ENCODE results near the gene NUP62. TPM values are rescaled to one million over a fixed set of nuclear protein-coding genes. Genes with fewer than 3 reads are reported as not detected.

Gene NUP62
- total RNA-seq, 2 donors from 2014 or later: 29.9 to 34.3 TPM

DNA sequence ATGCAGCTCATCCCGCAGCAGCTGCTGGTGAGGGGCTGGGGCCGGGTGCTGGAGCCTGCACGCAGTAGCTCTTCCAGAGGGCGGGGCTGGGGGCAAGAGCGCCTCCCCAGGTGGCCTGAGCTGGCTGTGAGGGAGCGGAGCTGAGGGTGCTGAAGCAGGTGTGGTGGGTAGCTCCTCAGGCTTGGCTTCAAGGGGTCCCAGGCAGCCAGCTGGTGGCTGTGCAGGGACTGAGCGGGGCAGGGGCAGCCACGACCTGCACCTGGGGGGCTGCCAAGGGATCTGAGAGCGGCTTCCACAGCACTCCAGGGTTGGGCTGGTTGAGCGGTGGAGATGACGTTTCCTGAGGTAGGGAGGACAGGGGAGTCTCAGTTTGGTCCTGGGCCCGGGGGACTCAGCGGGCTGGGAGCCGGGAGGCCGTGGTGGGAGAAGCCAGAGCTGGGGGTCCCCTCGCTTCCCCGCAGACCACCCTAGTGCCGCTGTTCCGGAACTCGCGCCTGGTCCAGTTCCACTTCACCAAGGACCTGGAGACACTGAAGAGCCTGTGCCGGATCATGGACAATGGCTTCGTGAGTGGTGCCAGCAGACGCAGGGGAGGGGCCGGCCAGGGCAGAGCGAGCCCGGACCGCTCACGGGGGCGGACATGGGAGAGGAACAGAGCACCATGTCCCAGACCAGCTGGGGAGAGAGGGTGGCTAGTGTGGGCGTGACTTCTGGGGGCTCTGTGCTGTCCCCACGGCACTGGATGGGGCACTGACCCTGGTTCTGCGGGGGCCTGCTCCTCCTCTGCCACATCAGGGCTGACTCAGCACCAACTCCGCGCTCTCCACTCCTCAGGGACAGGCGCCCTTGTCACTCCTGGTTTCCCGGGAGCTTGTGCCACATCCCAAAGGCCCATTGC lies 71.0 kb downstream of the NUP62 start:
- DNase-seq (ENCODE audit: low spot score): no peak
- no peak for ATAC-seq (ENCODE audit: insufficient number of reproducible peaks, low FRiP score, low read depth)
- H3K9me3 ChIP-seq: no peaks in the 10 kb centered on the region
- H3K4me3 ChIP-seq: no peak overlapping the region
- peak overlapping the region in 1 of 2 donors; percentile 21 for H3K27ac ChIP-seq
- H3K27me3 ChIP-seq (replicated peaks; ENCODE audit: insufficient read depth): no peaks in the 10 kb centered on the region
- H3K4me1 ChIP-seq (ENCODE audit: control insufficient read depth in 1 of 2, low read depth in 2 of 2): peaks cover 0 to 11% of the 10 kb centered on the region in 2 donors
- peaks cover 55% of the 10 kb centered on the region for H3K36me3 ChIP-seq
- TF ChIP-seq, protein P1, sequence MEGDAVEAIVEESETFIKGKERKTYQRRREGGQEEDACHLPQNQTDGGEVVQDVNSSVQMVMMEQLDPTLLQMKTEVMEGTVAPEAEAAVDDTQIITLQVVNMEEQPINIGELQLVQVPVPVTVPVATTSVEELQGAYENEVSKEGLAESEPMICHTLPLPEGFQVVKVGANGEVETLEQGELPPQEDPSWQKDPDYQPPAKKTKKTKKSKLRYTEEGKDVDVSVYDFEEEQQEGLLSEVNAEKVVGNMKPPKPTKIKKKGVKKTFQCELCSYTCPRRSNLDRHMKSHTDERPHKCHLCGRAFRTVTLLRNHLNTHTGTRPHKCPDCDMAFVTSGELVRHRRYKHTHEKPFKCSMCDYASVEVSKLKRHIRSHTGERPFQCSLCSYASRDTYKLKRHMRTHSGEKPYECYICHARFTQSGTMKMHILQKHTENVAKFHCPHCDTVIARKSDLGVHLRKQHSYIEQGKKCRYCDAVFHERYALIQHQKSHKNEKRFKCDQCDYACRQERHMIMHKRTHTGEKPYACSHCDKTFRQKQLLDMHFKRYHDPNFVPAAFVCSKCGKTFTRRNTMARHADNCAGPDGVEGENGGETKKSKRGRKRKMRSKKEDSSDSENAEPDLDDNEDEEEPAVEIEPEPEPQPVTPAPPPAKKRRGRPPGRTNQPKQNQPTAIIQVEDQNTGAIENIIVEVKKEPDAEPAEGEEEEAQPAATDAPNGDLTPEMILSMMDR (IDR thresholded peaks at IDR 0.05): no peak

DNA sequence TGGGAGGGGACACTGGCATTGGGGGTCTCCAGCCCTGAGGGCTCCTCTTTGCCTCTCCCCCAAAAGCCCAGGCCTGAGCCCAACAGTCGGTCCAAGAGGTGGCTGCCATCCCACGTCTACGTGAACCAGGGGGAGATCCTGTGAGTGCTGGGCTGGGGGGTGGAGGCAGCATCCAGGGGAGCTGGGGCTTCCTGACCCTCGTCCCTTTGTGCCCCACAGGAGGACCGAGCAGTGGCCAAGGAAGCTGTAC lies 71.5 kb downstream of the NUP62 start:
- H3K4me3 ChIP-seq: no peak overlapping the region
- TF ChIP-seq, protein P1 (IDR thresholded peaks at IDR 0.05): no peak
- H3K9me3 ChIP-seq: no peaks in the 10 kb centered on the region
- DNase-seq (ENCODE audit: low spot score) (no peak), ATAC-seq (ENCODE audit: insufficient number of reproducible peaks, low FRiP score, low read depth) (no peak)
- peaks cover 1 to 17% of the 10 kb centered on the region in 2 donors for H3K4me1 ChIP-seq (ENCODE audit: control insufficient read depth in 1 of 2, low read depth in 2 of 2)
- no peak overlapping the region for H3K27ac ChIP-seq
- peaks cover 54% of the 10 kb centered on the region for H3K36me3 ChIP-seq
- H3K27me3 ChIP-seq (replicated peaks; ENCODE audit: insufficient read depth): no peaks in the 10 kb centered on the region

DNA sequence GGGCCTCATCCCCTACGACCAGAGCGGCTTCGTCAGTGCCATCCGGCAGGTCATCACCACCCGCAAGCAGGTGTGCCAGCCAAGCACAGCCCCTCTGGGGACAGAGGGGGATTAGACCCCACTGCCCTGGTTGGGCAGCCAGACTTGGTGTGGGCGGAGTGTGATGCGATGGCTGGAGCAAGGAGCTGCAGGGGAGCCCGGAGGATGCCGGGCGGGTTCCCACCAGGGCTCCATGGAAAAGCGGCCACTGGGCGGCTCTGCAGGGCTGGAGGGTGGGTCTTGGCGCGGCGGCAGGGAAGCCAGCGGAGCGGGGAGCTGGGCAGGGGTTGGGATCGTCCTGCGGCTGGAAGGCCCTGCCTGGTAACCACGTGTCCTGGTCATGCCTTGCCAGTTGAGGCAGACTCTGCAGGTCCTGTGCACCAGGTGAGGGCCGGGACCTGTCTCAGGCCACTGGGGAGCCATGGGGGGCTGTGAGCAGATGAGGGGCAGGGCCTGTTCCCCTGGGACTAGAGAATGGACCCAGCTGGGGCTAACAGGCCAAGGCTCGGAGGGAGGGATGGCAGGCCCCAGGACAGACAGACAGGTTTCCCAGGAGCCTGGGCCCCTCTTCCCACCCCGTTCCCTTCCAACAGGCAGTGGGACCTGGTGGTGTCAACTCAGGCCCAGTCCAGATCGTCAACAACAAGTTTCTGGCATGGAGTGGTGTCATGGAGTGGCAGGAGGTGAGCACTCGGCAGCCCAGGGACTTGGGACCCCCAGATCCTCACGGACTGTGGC lies 72.1 kb downstream of the NUP62 start:
- H3K9me3 ChIP-seq: no peaks in the 10 kb centered on the region
- no peak for DNase-seq (ENCODE audit: low spot score)
- H3K27me3 ChIP-seq (replicated peaks; ENCODE audit: insufficient read depth): no peaks in the 10 kb centered on the region
- peaks cover 7 to 22% of the 10 kb centered on the region in 2 donors for H3K4me1 ChIP-seq (ENCODE audit: control insufficient read depth in 1 of 2, low read depth in 2 of 2)
- ATAC-seq (ENCODE audit: insufficient number of reproducible peaks, low FRiP score, low read depth): no peak
- no peak overlapping the region for H3K27ac ChIP-seq
- no peak overlapping the region for H3K4me3 ChIP-seq
- TF ChIP-seq, protein P1 (IDR thresholded peaks at IDR 0.05): no peak
- peaks cover 54% of the 10 kb centered on the region for H3K36me3 ChIP-seq

Other genes starting within 250 kb of the NUP62 start
- 1 to 10 TPM; 2.8 to 6.4 TPM for gene ADM5, start 239.9 kb downstream of the NUP62 start, total RNA-seq
- 1 to 10 TPM; 2.5 to 3.9 TPM for gene CPT1C, start 238.4 kb downstream of the NUP62 start, total RNA-seq
- gene TSKS, start 166.2 kb downstream of the NUP62 start, total RNA-seq: not detected
- gene AP2A1, start 162.5 kb downstream of the NUP62 start, total RNA-seq: 10 to 100 TPM; 81.1 to 89.7 TPM
- 10 to 100 TPM; 23.6 to 27.3 TPM for gene FUZ, start 116.2 kb downstream of the NUP62 start, total RNA-seq
- 10 to 100 TPM; 29.8 to 37.0 TPM for gene MED25, start 111.2 kb downstream of the NUP62 start, total RNA-seq
- 10 to 100 TPM; 62.9 to 72.2 TPM for gene PTOV1, start 78.3 kb downstream of the NUP62 start, total RNA-seq
- 10 to 100 TPM; 55.8 to 78.7 TPM for gene PNKP, start 61.9 kb downstream of the NUP62 start, total RNA-seq
- gene AKT1S1, start 52.1 kb downstream of the NUP62 start, total RNA-seq: 10 to 100 TPM; 15.2 to 20.7 TPM
- gene TBC1D17, start 51.8 kb downstream of the NUP62 start, total RNA-seq: 10 to 100 TPM; 27.9 to 31.7 TPM
- gene IL4I1, start 32.6 kb downstream of the NUP62 start, total RNA-seq: 1 to 10 TPM; 1.5 to 2.2 TPM
- gene ATF5, start 299 bp downstream of the NUP62 start, total RNA-seq: 1 to 10 TPM; 8.4 to 9.8 TPM
- 10 to 100 TPM in 1 of 2 donors, 1 to 10 TPM in 1; 2.8 to 10.0 TPM for gene SIGLEC11, start 31.7 kb upstream of the NUP62 start, total RNA-seq
- gene VRK3, start 95.9 kb upstream of the NUP62 start, total RNA-seq: 10 to 100 TPM; 27.5 to 33.4 TPM
- gene ZNF473, start 96.5 kb upstream of the NUP62 start, total RNA-seq: 1 to 10 TPM; 2.4 to 6.5 TPM
- not detected for gene IZUMO2, start 233.8 kb upstream of the NUP62 start, total RNA-seq